HEK293T (cell line): ENCODE results near the gene FBLN2.

Experiments used
- CTCF ChIA-PET: fragments of 350-600 bp; formaldehyde crosslinking; extraction: SDS; loops from one replicate; lab custom pipeline; 2021; ENCODE audit warnings: antibody characterized with exemption, inconsistent platforms; lab: Yijun Ruan, JAX
- POLR2A ChIA-PET: fragments of 350-600 bp; formaldehyde crosslinking; extraction: SDS; loops from one replicate; lab custom pipeline; 2020; ENCODE audit warnings: antibody characterized with exemption, inconsistent platforms; lab: Yijun Ruan, JAX
- DNase-seq: peaks from one replicate; pipeline ENCODE4 v3.0.0; 2012; ENCODE audit warnings: mixed read lengths; ENCODE audit errors: extremely low spot score
- ARNT ChIP-seq: fragments of 450-650 bp; IDR thresholded peaks from 2 replicates; pipeline ENCODE4 v1.6.1; 2017; ENCODE audit warnings: mild to moderate bottlenecking
- BHLHE40 ChIP-seq: fragments of 450-650 bp; IDR thresholded peaks from 2 replicates; pipeline ENCODE4 v1.6.1; 2016; ENCODE audit warnings: mild to moderate bottlenecking, moderate library complexity, borderline replicate concordance
- CTBP1 ChIP-seq: fragments of 450-650 bp; IDR thresholded peaks from 2 replicates; pipeline ENCODE4 v1.6.1; 2016; ENCODE audit warnings: borderline replicate concordance
- ELF4 ChIP-seq: fragments of 450-650 bp; IDR thresholded peaks from 2 replicates; pipeline ENCODE4 v1.6.1; 2017; ENCODE audit warnings: antibody characterized with exemption
- FOXA1 ChIP-seq: fragments of 450-650 bp; IDR thresholded peaks from 2 replicates; pipeline ENCODE4 v1.6.1; 2016; ENCODE audit warnings: mild to moderate bottlenecking
- FOXK2 ChIP-seq: fragments of 450-650 bp; IDR thresholded peaks from 2 replicates; pipeline ENCODE4 v1.6.1; 2016; ENCODE audit warnings: mild to moderate bottlenecking
- FOXM1 ChIP-seq: fragments of 450-650 bp; IDR thresholded peaks from 2 replicates; pipeline ENCODE4 v1.6.1; 2017; ENCODE audit warnings: mild to moderate bottlenecking, borderline replicate concordance
- HDGF ChIP-seq: fragments of 450-650 bp; IDR thresholded peaks from 2 replicates; pipeline ENCODE4 v1.6.1; 2017; ENCODE audit warnings: antibody characterized with exemption, borderline replicate concordance
- L3MBTL2 ChIP-seq: fragments of 450-650 bp; conservative IDR thresholded peaks from 2 replicates; pipeline ENCODE4 v1.6.1; 2016; ENCODE audit warnings: mild to moderate bottlenecking
- LEF1 ChIP-seq: fragments of 450-650 bp; IDR thresholded peaks from 2 replicates; pipeline ENCODE4 v1.6.1; 2017; ENCODE audit warnings: mild to moderate bottlenecking, borderline replicate concordance
- NFRKB ChIP-seq: fragments of 450-650 bp; IDR thresholded peaks from 2 replicates; pipeline ENCODE4 v1.6.1; 2016; ENCODE audit warnings: mild to moderate bottlenecking, moderate library complexity
- SP1 ChIP-seq: fragments of 450-650 bp; IDR thresholded peaks from 2 replicates; pipeline ENCODE4 v1.6.1; 2017
- SUZ12 ChIP-seq: fragments of 450-650 bp; IDR thresholded peaks from 2 replicates; pipeline ENCODE4 v1.6.1; 2016; ENCODE audit warnings: mild to moderate bottlenecking
- TARDBP ChIP-seq: fragments of 450-650 bp; IDR thresholded peaks from 2 replicates; pipeline ENCODE4 v1.6.1; 2016
- ZNF384 ChIP-seq: fragments of 450-650 bp; IDR thresholded peaks from 2 replicates; pipeline ENCODE4 v1.6.1; 2016
- TF ChIP-seq, protein P1 (sequence below): fragments of 450-650 bp; IDR thresholded peaks from 2 replicates; pipeline ENCODE4 v1.6.1; 2016

The FBLN2 gene

GRCh38 chr3:13580256-13581023 is 31.5 kb downstream of the FBLN2 start:
- POLR2A ChIA-PET: no interaction called here

GRCh38 chr3:13581485-13582365 is 32.8 kb downstream of the FBLN2 start:
- ChIA-PET CTCF (no interaction called here), POLR2A (no interaction called here)

More at GRCh38 chr3:13580256-13581023, 31.5 kb downstream of the FBLN2 start:
- CTCF ChIA-PET: no interaction called here
- DNase-seq: no peak
- TF ChIP-seq ARNT (no peak), BHLHE40 (no peak), LEF1 (no peak), FOXK2 (no peak), ZNF384 (no peak), FOXA1 (no peak), SUZ12 (no peak), NFRKB (no peak), ELF4 (no peak), SP1 (no peak)
- TF ChIP-seq, protein P1, sequence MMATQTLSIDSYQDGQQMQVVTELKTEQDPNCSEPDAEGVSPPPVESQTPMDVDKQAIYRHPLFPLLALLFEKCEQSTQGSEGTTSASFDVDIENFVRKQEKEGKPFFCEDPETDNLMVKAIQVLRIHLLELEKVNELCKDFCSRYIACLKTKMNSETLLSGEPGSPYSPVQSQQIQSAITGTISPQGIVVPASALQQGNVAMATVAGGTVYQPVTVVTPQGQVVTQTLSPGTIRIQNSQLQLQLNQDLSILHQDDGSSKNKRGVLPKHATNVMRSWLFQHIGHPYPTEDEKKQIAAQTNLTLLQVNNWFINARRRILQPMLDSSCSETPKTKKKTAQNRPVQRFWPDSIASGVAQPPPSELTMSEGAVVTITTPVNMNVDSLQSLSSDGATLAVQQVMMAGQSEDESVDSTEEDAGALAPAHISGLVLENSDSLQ: no peak

GRCh38 chr3:13582366-13583250 is 33.7 kb downstream of the FBLN2 start:
- ChIA-PET POLR2A (no interaction called here), CTCF (no interaction called here)
- DNase-seq: no peak
- no peak for TF ChIP-seq SUZ12
- TF ChIP-seq ZNF384: no peak
- no peak for TF ChIP-seq FOXM1
- no peak for TF ChIP-seq L3MBTL2
- TF ChIP-seq HDGF: no peak
- TF ChIP-seq TARDBP: no peak
- no peak for TF ChIP-seq FOXK2
- TF ChIP-seq FOXA1: no peak
- no peak for TF ChIP-seq LEF1
- no peak for TF ChIP-seq SP1
- TF ChIP-seq NFRKB: no peak
- TF ChIP-seq, protein P1: no peak
- no peak for TF ChIP-seq CTBP1
- no peak for TF ChIP-seq BHLHE40
- TF ChIP-seq ARNT: no peak
- no peak for TF ChIP-seq ELF4

More at GRCh38 chr3:13581485-13582365, 32.8 kb downstream of the FBLN2 start:
- DNase-seq: no peak
- TF ChIP-seq L3MBTL2: no peak
- no peak for TF ChIP-seq FOXK2
- no peak for TF ChIP-seq ELF4
- TF ChIP-seq FOXA1: no peak
- no peak for TF ChIP-seq FOXM1

GRCh38 chr3:13583251-13584180 is 34.6 kb downstream of the FBLN2 start:
- CTCF ChIA-PET: no interaction called here
- no peak for TF ChIP-seq SP1
- TF ChIP-seq FOXM1: no peak
- no peak for TF ChIP-seq NFRKB
- no peak for TF ChIP-seq FOXA1
- no peak for TF ChIP-seq BHLHE40
- TF ChIP-seq TARDBP: no peak
- no peak for TF ChIP-seq ZNF384
- no peak for TF ChIP-seq ELF4
- no peak for TF ChIP-seq LEF1
- no peak for TF ChIP-seq ARNT
- TF ChIP-seq HDGF: no peak
- TF ChIP-seq FOXK2: no peak
- TF ChIP-seq L3MBTL2: no peak
- TF ChIP-seq CTBP1: no peak
- TF ChIP-seq, protein P1: no peak
- no peak for TF ChIP-seq SUZ12
- no peak for DNase-seq
- POLR2A ChIA-PET: no interaction called here
